ENCODE measurements around the gene CEP44.

- no peak for TF ChIP-seq CTCF (IDR thresholded peaks at IDR 0.05)
- no peak for TF ChIP-seq POLR2A (IDR thresholded peaks at IDR 0.05)
These were observed 24.0 kb downstream of the CEP44 start for GRCh38 chr4:174307694-174308093.

Data from adrenal gland (tissue), 5 donors.